GM19099 (cell line): ENCODE results near the gene JCHAIN.

ENCODE experiments used
- POLR2A ChIP-seq: IDR thresholded peaks from 3 replicates; pipeline ENCODE4 v1.6.1; 2011; ENCODE audit warnings: low read depth; ENCODE audit not compliant: insufficient read length; ENCODE audit errors: extremely low read depth

Gene JCHAIN

GRCh38 chr4:70623323-70623722 lies 43.0 kb downstream of the JCHAIN start:
- no peak for TF ChIP-seq POLR2A

GRCh38 chr4:70619778-70620177 lies 46.5 kb downstream of the JCHAIN start:
- TF ChIP-seq POLR2A: no peak

GRCh38 chr4:70619288-70619687 lies 47.0 kb downstream of the JCHAIN start:
- TF ChIP-seq POLR2A: no peak

- TF ChIP-seq POLR2A: no peak
These were observed 52.1 kb downstream of the JCHAIN start for GRCh38 chr4:70614184-70614555.

GRCh38 chr4:70613306-70614183 lies 52.8 kb downstream of the JCHAIN start:
- TF ChIP-seq POLR2A: no peak

GRCh38 chr4:70608324-70608723 lies 58.0 kb downstream of the JCHAIN start:
- no peak for TF ChIP-seq POLR2A

- no peak for TF ChIP-seq POLR2A
These were observed 58.9 kb downstream of the JCHAIN start for GRCh38 chr4:70607334-70607853.

- TF ChIP-seq POLR2A: no peak
These were observed 59.8 kb downstream of the JCHAIN start for GRCh38 chr4:70606459-70606858.
